ENCODE measurements around the gene HEY2.
A peak's percentile ranks its signal among the peaks of the same experiment; 100 is the strongest.

HEY2 gene

DNA sequence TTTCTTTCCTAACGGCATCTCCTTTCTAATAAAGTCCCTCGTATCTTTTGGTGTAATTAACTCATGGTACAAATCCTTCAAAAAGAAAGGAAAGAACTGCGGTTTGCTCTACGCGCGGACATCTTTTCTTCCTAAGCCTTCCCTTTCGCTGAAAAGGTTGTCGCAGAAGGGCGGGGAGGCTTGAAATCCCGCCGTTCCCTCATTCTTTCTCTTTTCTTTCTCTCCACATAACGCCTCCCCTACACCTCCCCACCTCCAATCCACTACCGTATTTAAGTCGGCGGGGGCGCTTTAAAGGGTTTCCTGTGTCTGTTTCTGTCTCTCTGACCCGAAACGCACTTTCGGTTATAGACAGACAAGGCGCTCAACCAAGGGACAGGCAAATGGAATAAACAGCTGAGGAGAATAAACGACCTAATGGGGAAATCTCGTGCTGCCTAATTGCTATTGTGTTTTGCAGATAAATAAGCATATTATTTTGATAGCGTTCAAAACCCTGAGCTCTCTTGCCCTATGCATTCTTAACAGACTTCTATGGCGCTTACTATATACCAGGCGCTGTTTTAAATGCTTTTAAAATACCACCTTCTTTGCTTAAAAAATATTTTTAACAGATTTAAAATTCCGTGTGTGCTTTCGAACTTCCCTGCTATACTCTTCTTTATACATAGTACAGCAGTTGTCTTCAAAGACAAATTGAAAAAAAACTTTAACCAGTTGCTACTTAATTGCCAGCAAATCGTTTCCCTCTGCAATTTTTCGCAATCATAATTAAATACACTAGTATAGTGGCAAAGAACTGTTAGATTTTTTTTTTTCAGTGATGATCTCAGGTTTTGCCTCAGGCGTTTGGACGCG lies 2.5 kb upstream of the HEY2 start (continued):
- TF ChIP-seq, protein P1, sequence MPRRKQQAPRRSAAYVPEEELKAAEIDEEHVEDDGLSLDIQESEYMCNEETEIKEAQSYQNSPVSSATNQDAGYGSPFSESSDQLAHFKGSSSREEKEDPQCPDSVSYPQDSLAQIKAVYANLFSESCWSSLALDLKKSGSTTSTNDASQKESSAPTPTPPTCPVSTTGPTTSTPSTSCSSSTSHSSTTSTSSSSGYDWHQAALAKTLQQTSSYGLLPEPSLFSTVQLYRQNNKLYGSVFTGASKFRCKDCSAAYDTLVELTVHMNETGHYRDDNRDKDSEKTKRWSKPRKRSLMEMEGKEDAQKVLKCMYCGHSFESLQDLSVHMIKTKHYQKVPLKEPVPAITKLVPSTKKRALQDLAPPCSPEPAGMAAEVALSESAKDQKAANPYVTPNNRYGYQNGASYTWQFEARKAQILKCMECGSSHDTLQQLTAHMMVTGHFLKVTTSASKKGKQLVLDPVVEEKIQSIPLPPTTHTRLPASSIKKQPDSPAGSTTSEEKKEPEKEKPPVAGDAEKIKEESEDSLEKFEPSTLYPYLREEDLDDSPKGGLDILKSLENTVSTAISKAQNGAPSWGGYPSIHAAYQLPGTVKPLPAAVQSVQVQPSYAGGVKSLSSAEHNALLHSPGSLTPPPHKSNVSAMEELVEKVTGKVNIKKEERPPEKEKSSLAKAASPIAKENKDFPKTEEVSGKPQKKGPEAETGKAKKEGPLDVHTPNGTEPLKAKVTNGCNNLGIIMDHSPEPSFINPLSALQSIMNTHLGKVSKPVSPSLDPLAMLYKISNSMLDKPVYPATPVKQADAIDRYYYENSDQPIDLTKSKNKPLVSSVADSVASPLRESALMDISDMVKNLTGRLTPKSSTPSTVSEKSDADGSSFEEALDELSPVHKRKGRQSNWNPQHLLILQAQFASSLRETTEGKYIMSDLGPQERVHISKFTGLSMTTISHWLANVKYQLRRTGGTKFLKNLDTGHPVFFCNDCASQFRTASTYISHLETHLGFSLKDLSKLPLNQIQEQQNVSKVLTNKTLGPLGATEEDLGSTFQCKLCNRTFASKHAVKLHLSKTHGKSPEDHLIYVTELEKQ (tag by site-specific recombination; IDR thresholded peaks at IDR 0.05; ENCODE audit: borderline replicate concordance): no peak
- TF ChIP-seq ZNF610 (tag by site-specific recombination; IDR thresholded peaks at IDR 0.05; ENCODE audit: borderline replicate concordance) (no peak), MYNN (tag by site-specific recombination; IDR thresholded peaks at IDR 0.05; ENCODE audit: borderline replicate concordance) (0 out of 2 replicates have a peak, but pooled peaks have one; percentile 10), ZSCAN23 (tag by site-specific recombination; IDR thresholded peaks at IDR 0.05) (no peak), ZNF571 (tag by site-specific recombination; IDR thresholded peaks at IDR 0.05) (no peak), ZNF416 (tag by site-specific recombination; IDR thresholded peaks at IDR 0.05) (no peak), REPIN1 (tag by site-specific recombination; IDR thresholded peaks at IDR 0.05; ENCODE audit: low read depth) (no peak), ZNF391 (tag by site-specific recombination; IDR thresholded peaks at IDR 0.05; ENCODE audit: borderline replicate concordance, low read depth) (no peak), MZF1 (tag by site-specific recombination; IDR thresholded peaks at IDR 0.05; ENCODE audit: borderline replicate concordance) (peak; percentile 96), ZNF121 (tag by site-specific recombination; IDR thresholded peaks at IDR 0.05) (no peak), ZNF544 (tag by site-specific recombination; IDR thresholded peaks at IDR 0.05) (no peak), ZNF132 (tag by site-specific recombination; IDR thresholded peaks at IDR 0.05; ENCODE audit: borderline replicate concordance) (no peak), MEIS1 (CRISPR knock-in tag; IDR thresholded peaks at IDR 0.05; ENCODE audit: borderline replicate concordance) (no peak), ZNF404 (tag by site-specific recombination; IDR thresholded peaks at IDR 0.05) (no peak), GFI1B (tag by site-specific recombination; IDR thresholded peaks at IDR 0.05) (0 out of 2 replicates have a peak, but pooled peaks have one; percentile 18)
- TF ChIP-seq, protein P2, sequence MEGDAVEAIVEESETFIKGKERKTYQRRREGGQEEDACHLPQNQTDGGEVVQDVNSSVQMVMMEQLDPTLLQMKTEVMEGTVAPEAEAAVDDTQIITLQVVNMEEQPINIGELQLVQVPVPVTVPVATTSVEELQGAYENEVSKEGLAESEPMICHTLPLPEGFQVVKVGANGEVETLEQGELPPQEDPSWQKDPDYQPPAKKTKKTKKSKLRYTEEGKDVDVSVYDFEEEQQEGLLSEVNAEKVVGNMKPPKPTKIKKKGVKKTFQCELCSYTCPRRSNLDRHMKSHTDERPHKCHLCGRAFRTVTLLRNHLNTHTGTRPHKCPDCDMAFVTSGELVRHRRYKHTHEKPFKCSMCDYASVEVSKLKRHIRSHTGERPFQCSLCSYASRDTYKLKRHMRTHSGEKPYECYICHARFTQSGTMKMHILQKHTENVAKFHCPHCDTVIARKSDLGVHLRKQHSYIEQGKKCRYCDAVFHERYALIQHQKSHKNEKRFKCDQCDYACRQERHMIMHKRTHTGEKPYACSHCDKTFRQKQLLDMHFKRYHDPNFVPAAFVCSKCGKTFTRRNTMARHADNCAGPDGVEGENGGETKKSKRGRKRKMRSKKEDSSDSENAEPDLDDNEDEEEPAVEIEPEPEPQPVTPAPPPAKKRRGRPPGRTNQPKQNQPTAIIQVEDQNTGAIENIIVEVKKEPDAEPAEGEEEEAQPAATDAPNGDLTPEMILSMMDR (tag by site-specific recombination; IDR thresholded peaks at IDR 0.05): peak; percentile 65
- TF ChIP-seq, protein P3, sequence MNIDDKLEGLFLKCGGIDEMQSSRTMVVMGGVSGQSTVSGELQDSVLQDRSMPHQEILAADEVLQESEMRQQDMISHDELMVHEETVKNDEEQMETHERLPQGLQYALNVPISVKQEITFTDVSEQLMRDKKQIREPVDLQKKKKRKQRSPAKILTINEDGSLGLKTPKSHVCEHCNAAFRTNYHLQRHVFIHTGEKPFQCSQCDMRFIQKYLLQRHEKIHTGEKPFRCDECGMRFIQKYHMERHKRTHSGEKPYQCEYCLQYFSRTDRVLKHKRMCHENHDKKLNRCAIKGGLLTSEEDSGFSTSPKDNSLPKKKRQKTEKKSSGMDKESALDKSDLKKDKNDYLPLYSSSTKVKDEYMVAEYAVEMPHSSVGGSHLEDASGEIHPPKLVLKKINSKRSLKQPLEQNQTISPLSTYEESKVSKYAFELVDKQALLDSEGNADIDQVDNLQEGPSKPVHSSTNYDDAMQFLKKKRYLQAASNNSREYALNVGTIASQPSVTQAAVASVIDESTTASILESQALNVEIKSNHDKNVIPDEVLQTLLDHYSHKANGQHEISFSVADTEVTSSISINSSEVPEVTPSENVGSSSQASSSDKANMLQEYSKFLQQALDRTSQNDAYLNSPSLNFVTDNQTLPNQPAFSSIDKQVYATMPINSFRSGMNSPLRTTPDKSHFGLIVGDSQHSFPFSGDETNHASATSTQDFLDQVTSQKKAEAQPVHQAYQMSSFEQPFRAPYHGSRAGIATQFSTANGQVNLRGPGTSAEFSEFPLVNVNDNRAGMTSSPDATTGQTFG (tag by site-specific recombination; IDR thresholded peaks at IDR 0.05; ENCODE audit: borderline replicate concordance): no peak
- TF ChIP-seq, protein P4, sequence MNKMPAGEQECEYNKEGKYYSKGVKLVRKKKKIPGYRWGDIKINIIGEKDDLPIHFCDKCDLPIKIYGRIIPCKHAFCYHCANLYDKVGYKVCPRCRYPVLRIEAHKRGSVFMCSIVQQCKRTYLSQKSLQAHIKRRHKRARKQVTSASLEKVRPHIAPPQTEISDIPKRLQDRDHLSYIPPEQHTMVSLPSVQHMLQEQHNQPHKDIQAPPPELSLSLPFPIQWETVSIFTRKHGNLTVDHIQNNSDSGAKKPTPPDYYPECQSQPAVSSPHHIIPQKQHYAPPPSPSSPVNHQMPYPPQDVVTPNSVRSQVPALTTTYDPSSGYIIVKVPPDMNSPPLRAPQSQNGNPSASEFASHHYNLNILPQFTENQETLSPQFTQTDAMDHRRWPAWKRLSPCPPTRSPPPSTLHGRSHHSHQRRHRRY (tag by site-specific recombination; IDR thresholded peaks at IDR 0.05): no peak
- TF ChIP-seq, protein P5, sequence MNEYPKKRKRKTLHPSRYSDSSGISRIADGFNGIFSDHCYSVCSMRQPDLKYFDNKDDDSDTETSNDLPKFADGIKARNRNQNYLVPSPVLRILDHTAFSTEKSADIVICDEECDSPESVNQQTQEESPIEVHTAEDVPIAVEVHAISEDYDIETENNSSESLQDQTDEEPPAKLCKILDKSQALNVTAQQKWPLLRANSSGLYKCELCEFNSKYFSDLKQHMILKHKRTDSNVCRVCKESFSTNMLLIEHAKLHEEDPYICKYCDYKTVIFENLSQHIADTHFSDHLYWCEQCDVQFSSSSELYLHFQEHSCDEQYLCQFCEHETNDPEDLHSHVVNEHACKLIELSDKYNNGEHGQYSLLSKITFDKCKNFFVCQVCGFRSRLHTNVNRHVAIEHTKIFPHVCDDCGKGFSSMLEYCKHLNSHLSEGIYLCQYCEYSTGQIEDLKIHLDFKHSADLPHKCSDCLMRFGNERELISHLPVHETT (tag by site-specific recombination; IDR thresholded peaks at IDR 0.05): no peak
- TF ChIP-seq, protein P6, sequence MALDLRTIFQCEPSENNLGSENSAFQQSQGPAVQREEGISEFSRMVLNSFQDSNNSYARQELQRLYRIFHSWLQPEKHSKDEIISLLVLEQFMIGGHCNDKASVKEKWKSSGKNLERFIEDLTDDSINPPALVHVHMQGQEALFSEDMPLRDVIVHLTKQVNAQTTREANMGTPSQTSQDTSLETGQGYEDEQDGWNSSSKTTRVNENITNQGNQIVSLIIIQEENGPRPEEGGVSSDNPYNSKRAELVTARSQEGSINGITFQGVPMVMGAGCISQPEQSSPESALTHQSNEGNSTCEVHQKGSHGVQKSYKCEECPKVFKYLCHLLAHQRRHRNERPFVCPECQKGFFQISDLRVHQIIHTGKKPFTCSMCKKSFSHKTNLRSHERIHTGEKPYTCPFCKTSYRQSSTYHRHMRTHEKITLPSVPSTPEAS (tag by site-specific recombination; IDR thresholded peaks at IDR 0.05): no peak
- TF ChIP-seq, protein P7, sequence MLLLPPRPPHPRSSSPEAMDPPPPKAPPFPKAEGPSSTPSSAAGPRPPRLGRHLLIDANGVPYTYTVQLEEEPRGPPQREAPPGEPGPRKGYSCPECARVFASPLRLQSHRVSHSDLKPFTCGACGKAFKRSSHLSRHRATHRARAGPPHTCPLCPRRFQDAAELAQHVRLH (tag by site-specific recombination; IDR thresholded peaks at IDR 0.05): peak; percentile 75; the same call in 1 of the 2 replicates
- TF ChIP-seq, protein P8, sequence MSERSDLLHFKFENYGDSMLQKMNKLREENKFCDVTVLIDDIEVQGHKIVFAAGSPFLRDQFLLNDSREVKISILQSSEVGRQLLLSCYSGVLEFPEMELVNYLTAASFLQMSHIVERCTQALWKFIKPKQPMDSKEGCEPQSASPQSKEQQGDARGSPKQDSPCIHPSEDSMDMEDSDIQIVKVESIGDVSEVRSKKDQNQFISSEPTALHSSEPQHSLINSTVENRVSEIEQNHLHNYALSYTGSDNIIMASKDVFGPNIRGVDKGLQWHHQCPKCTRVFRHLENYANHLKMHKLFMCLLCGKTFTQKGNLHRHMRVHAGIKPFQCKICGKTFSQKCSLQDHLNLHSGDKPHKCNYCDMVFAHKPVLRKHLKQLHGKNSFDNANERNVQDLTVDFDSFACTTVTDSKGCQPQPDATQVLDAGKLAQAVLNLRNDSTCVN (tag by site-specific recombination; optimal IDR thresholded peaks at IDR 0.05): no peak
- TF ChIP-seq, protein P9, sequence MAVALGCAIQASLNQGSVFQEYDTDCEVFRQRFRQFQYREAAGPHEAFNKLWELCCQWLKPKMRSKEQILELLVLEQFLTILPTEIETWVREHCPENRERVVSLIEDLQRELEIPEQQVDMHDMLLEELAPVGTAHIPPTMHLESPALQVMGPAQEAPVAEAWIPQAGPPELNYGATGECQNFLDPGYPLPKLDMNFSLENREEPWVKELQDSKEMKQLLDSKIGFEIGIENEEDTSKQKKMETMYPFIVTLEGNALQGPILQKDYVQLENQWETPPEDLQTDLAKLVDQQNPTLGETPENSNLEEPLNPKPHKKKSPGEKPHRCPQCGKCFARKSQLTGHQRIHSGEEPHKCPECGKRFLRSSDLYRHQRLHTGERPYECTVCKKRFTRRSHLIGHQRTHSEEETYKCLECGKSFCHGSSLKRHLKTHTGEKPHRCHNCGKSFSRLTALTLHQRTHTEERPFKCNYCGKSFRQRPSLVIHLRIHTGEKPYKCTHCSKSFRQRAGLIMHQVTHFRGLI (tag by site-specific recombination; IDR thresholded peaks at IDR 0.05): no peak

Data from HEK293 (cell line).